ENCODE data around the gene SLC6A5. TPM values are rescaled to one million over a fixed set of nuclear protein-coding genes. Genes with fewer than 3 reads are reported as not detected.

The SLC6A5 gene
- total RNA-seq, 1 experiment from 2014 or later, result not detected

- DNase-seq (ENCODE audit: low spot score), result no peak
These were observed 69.7 kb downstream of the SLC6A5 start, which contains the start of gene NELL1 for GRCh38 chr11:20668844-20669819. TSS of gene NELL1 (plus strand) at chr11:20669586.

DNA sequence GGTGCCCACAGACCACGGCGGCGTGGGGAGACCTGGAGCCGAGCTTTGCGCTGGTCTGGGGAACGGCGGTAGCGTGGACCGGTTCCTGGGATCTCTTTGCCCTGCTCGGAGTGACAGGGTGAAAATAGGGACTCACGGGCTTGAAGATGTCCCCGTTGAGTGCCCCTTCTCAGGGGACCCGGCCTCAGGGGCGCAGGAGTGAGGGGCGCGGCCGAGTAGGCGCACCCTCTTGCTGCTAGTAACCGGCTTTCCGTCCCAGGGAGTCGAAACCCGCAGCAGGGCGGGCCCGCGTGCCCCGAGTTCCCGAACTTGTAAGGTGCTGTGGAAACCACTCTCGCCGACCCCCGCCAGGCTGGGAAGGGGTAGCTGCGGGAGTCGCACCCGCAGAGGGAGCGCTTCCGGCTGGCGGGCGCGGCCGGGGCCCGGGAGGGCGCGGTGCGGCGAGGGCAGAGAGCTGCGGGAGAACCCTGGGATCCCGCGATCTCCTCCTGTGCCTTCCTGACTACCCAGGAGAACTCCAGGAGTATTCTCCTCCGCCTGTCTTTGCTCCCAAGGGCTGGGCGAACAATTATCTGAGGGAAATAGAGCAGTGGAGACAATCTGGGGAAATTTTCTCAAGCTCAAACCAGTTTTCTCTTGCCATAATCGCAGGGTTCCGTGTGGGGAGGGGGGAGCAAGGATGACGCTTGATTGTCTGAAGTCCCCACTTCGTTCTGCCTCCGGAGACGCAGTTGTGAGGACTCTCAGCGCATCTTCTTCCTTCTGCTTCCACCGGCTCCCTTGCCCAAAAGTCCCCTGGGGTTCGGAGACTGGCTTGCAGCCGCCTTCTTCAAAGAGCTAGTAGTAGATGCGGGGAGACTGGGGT lies 70.6 kb downstream of the SLC6A5 start:
- no peak for DNase-seq (ENCODE audit: low spot score)

GRCh38 chr11:20670932-20671403 lies 71.6 kb downstream of the SLC6A5 start:
- no peak for DNase-seq (ENCODE audit: low spot score)

GRCh38 chr11:20671856-20672546 lies 72.6 kb downstream of the SLC6A5 start:
- no peak for DNase-seq (ENCODE audit: low spot score)

- DNase-seq (ENCODE audit: low spot score), result no peak
These were observed 73.2 kb downstream of the SLC6A5 start for GRCh38 chr11:20672575-20672974.

- no peak for DNase-seq (ENCODE audit: low spot score)
These were observed 77.2 kb downstream of the SLC6A5 start for GRCh38 chr11:20676658-20677057.

DNA sequence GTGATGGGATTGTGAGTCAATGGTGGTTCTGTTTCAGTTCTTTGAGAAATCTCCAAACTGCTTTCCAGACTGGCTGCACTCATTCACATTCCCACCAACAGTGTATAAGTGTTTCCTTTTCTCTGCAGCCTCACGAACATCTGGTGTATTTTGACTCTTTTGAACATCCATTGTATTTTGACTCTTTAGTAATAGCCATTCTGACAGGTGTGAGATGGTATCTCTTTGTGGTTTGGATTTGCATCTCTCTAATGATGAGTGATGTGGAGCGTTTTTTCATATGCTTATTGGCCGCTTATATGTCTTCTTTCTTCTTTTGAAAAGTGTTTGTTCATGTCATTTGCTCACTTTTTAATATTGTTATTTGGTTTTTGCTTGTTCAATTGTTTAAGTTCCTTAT lies 89.4 kb downstream of the SLC6A5 start:
- no peak for DNase-seq (ENCODE audit: low spot score)

DNA sequence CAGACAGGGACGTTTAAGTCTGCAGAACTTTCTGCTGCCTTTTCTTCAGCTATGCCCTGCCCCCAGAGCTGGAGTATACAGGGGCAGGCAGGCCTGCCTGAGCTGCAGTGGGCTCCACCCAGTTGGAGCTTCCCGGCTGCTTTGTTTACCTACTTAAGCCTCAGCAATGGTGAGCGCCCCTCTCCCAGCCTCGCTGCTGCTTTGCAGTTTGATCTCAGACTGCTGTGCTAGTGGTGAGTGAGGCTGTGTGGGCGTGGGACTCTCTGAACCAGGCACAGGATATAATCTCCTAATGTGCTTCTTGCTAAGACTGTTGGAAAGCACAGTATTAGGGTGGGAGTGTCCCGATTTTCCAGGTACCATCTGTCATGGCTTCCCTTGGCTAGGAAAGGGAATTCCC lies 108.5 kb downstream of the SLC6A5 start:
- no peak for DNase-seq (ENCODE audit: low spot score)

Other genes with a start within 250 kb of the SLC6A5 start
- 29.0 and 36.9 TPM in 2 replicates for gene HTATIP2, start 235.9 kb upstream of the SLC6A5 start, total RNA-seq (2014; rRNA removed; shearing (Covaris generic))
- gene PRMT3, start 211.9 kb upstream of the SLC6A5 start, total RNA-seq (2014; rRNA removed; shearing (Covaris generic)), result 49.9 and 61.5 TPM in 2 replicates
- gene NELL1, start 70.0 kb downstream of the SLC6A5 start, total RNA-seq (2014; rRNA removed; shearing (Covaris generic)), result not detected in 2 replicates

All from A172 (cell line).